HG02870 (cell line): Measurements from ENCODE around the gene OR51E1.

ENCODE experiments used
- ATAC-seq: cut with Tn5 transposase; IDR thresholded peaks from one replicate; pipeline ENCODE4 v1.9.1; 2021; ENCODE audit warnings: mild to moderate bottlenecking, moderate library complexity; ENCODE audit not compliant: unreplicated experiment

The OR51E1 gene

GRCh38 chr11:4643682-4644081, at the start of gene OR51E1:
TSS of gene OR51E1 (plus strand) at chr11:4643982. CDS start at chr11:4652527, 8,545 bp downstream.
- no peak for ATAC-seq

GRCh38 chr11:4605057-4605456, 38.7 kb upstream of the OR51E1 start:
- ATAC-seq = no peak

- ATAC-seq = no peak
Measured at GRCh38 chr11:4606231-4607015, 37.4 kb upstream of the OR51E1 start.

- ATAC-seq = no peak
Measured at GRCh38 chr11:4607096-4607495, 36.7 kb upstream of the OR51E1 start.

GRCh38 chr11:4607781-4608666, 35.8 kb upstream of the OR51E1 start, which contains the start of gene TRIM68:
TSS of gene TRIM68 (minus strand) at chr11:4608231. CDS start at chr11:4605504, 2,727 bp downstream.
- peak; percentile 100 for ATAC-seq

GRCh38 chr11:4610258-4610935, 33.4 kb upstream of the OR51E1 start:
- ATAC-seq = no peak

GRCh38 chr11:4611986-4612385, 31.8 kb upstream of the OR51E1 start:
- ATAC-seq = no peak

- ATAC-seq = no peak
Measured at GRCh38 chr11:4615856-4616444, 27.8 kb upstream of the OR51E1 start.

GRCh38 chr11:4619514-4619913, 24.3 kb upstream of the OR51E1 start:
- no peak for ATAC-seq

GRCh38 chr11:4626207-4627099, 17.3 kb upstream of the OR51E1 start:
- no peak for ATAC-seq

- no peak for ATAC-seq
Measured at GRCh38 chr11:4636136-4636535, 7.6 kb upstream of the OR51E1 start.

- peak; percentile 90 for ATAC-seq
Measured at GRCh38 chr11:4636962-4637661, 6.7 kb upstream of the OR51E1 start, which contains the start of gene OR51D1. TSS of gene OR51D1 (plus strand) at chr11:4637477. CDS start at chr11:4639791, 2,314 bp downstream.

GRCh38 chr11:4637662-4638047, 6.1 kb upstream of the OR51E1 start:
- ATAC-seq = no peak

- ATAC-seq = no peak
Measured at GRCh38 chr11:4639931-4640330, 3.9 kb upstream of the OR51E1 start.

GRCh38 chr11:4641501-4641900, 2.3 kb upstream of the OR51E1 start:
- ATAC-seq = no peak

GRCh38 chr11:4642043-4642442, 1.7 kb upstream of the OR51E1 start:
- no peak for ATAC-seq

- ATAC-seq = no peak
Measured at GRCh38 chr11:4643076-4643475, 706 bp upstream of the OR51E1 start.

GRCh38 chr11:4644233-4644632, 451 bp downstream of the OR51E1 start:
- no peak for ATAC-seq

- ATAC-seq = no peak
Measured at GRCh38 chr11:4645974-4646373, 2.2 kb downstream of the OR51E1 start.
